Esophagus squamous epithelium (tissue), 4 donors: ENCODE results near the gene TMEM164.

Experiments used
- POLR2A ChIP-seq, 4 donors: fragments of 450-650 bp; IDR thresholded peaks; one replicate each; pipeline ENCODE4 v1.6.1; 2017; ENCODE audit warnings: antibody characterized with exemption in 4 of 4, mild to moderate bottlenecking in 4 of 4, moderate library complexity in 3 of 4
- TF ChIP-seq, protein P1 (sequence below), 6 experiments: fragments of 450-650 bp in 4 of 6; fragments of 200-600 bp in 2 of 6; sonication (generic) in 2 of 6; IDR thresholded peaks; one replicate each; pipeline ENCODE4 v1.5.1; 2016 to 2019; ENCODE audit warnings: antibody characterized with exemption in 6 of 6, mild to moderate bottlenecking in 4 of 6, moderate library complexity in 4 of 6

DNA sequence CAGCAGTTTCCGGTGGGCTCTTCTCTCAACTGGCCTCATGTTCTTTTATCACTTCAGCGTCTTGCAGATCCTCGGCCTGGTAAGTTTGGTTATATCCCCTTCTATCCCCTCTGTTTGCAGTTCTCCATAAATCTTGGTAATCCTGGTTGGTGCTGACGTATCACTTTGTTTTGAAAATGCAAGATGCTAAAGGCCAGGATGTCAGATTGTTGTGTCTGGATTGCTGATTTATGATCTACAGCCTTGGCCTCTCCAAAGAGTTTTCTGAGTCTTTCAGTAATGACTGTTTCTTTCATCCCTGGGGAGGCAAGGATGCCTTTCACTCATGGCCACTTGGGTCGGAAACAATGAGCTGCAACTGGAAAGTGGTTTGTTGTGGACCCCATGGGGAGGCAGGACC, 168.5 kb downstream of the TMEM164 start:
- TF ChIP-seq, protein P1, sequence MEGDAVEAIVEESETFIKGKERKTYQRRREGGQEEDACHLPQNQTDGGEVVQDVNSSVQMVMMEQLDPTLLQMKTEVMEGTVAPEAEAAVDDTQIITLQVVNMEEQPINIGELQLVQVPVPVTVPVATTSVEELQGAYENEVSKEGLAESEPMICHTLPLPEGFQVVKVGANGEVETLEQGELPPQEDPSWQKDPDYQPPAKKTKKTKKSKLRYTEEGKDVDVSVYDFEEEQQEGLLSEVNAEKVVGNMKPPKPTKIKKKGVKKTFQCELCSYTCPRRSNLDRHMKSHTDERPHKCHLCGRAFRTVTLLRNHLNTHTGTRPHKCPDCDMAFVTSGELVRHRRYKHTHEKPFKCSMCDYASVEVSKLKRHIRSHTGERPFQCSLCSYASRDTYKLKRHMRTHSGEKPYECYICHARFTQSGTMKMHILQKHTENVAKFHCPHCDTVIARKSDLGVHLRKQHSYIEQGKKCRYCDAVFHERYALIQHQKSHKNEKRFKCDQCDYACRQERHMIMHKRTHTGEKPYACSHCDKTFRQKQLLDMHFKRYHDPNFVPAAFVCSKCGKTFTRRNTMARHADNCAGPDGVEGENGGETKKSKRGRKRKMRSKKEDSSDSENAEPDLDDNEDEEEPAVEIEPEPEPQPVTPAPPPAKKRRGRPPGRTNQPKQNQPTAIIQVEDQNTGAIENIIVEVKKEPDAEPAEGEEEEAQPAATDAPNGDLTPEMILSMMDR (IDR thresholded peaks at IDR 0.05), result no peak
- no peak for TF ChIP-seq POLR2A (IDR thresholded peaks at IDR 0.05)
